ENCODE data around the gene SGMS1.
"Not testable (repeated sequence)": the region's sequence is repeated elsewhere in the genome, so short reads cannot be mapped to it uniquely, and the experiment has no call there.

- TF ChIP-seq, protein P1, sequence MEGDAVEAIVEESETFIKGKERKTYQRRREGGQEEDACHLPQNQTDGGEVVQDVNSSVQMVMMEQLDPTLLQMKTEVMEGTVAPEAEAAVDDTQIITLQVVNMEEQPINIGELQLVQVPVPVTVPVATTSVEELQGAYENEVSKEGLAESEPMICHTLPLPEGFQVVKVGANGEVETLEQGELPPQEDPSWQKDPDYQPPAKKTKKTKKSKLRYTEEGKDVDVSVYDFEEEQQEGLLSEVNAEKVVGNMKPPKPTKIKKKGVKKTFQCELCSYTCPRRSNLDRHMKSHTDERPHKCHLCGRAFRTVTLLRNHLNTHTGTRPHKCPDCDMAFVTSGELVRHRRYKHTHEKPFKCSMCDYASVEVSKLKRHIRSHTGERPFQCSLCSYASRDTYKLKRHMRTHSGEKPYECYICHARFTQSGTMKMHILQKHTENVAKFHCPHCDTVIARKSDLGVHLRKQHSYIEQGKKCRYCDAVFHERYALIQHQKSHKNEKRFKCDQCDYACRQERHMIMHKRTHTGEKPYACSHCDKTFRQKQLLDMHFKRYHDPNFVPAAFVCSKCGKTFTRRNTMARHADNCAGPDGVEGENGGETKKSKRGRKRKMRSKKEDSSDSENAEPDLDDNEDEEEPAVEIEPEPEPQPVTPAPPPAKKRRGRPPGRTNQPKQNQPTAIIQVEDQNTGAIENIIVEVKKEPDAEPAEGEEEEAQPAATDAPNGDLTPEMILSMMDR (IDR thresholded peaks at IDR 0.05), result peak in 1 of 5 experiments; percentile 15
- not testable (repeated sequence) for TF ChIP-seq POLR2A (IDR thresholded peaks at IDR 0.05)
These were observed 36.3 kb upstream of the SGMS1 start for GRCh38 chr10:50659865-50660730.

Measured in transverse colon (tissue), 3 donors.